ENCODE data around the gene ZNF605.

- no peak for TF ChIP-seq ELF4 (CRISPR knock-in tag; IDR thresholded peaks at IDR 0.05)
- no peak for TF ChIP-seq YY1 (IDR thresholded peaks at IDR 0.05; ENCODE audit: borderline replicate concordance in 1 of 3, control insufficient read depth in 1 of 3, extremely low read depth in 1 of 3, insufficient read depth in 3 of 3, insufficient read length in 1 of 3, insufficient replicate concordance in 2 of 3, low read depth in 1 of 3, low read length in 2 of 3)
- TF ChIP-seq EP300 (IDR thresholded peaks at IDR 0.05; ENCODE audit: low read length): no peak
- TF ChIP-seq JUNB (CRISPR knock-in tag; conservative IDR thresholded peaks at IDR 0.05): no peak
- no peak for TF ChIP-seq MAZ (CRISPR knock-in tag; conservative IDR thresholded peaks at IDR 0.05 in 1 of 2, IDR thresholded peaks at IDR 0.05 in 1 of 2)
- TF ChIP-seq PRMT5 (CRISPR knock-in tag; IDR thresholded peaks at IDR 0.05): no peak
- no peak for TF ChIP-seq HMG20A (CRISPR knock-in tag; conservative IDR thresholded peaks at IDR 0.05)
- no peak for TF ChIP-seq TAF1 (IDR thresholded peaks at IDR 0.05; ENCODE audit: control insufficient read depth, extremely low read depth, insufficient read depth, low read length, severe bottlenecking)
- TF ChIP-seq MTA1 (IDR thresholded peaks at IDR 0.05; ENCODE audit: borderline replicate concordance): no peak
- no peak for TF ChIP-seq PYGO2 (tag; IDR thresholded peaks at IDR 0.05)
- no peak for TF ChIP-seq RAD21 (CRISPR knock-in tag; conservative IDR thresholded peaks at IDR 0.05 in 1 of 2, IDR thresholded peaks at IDR 0.05 in 1 of 2)
Measured at GRCh38 chr12:132925597-132926414, 30.3 kb downstream of the ZNF605 start.
